ENCODE results near the gene RPP14.

The RPP14 gene

GRCh38 chr3:58325525-58325992 lies 19.5 kb downstream of the RPP14 start:
- H3K4me3 ChIP-seq (replicated peaks; ENCODE audit: low read depth, low read length), result no peak overlapping the region
- no peak for DNase-seq (ENCODE audit: low read depth)
- TF ChIP-seq CTCF (IDR thresholded peaks at IDR 0.05; ENCODE audit: low read length, missing control alignments), result no peak

- DNase-seq (ENCODE audit: low read depth), result no peak
- no peak overlapping the region for H3K4me3 ChIP-seq (replicated peaks; ENCODE audit: low read depth, low read length)
- no peak for TF ChIP-seq CTCF (IDR thresholded peaks at IDR 0.05; ENCODE audit: low read length, missing control alignments)
Measured at GRCh38 chr3:58326267-58326900, 20.3 kb downstream of the RPP14 start.

- TF ChIP-seq CTCF (IDR thresholded peaks at IDR 0.05; ENCODE audit: low read length, missing control alignments), result no peak
- no peak overlapping the region for H3K4me3 ChIP-seq (replicated peaks; ENCODE audit: low read depth, low read length)
- no peak for DNase-seq (ENCODE audit: low read depth)
Measured at GRCh38 chr3:58329150-58329921, 23.3 kb downstream of the RPP14 start.

GRCh38 chr3:58329922-58330413 lies 23.9 kb downstream of the RPP14 start:
- DNase-seq (ENCODE audit: low read depth), result no peak
- H3K4me3 ChIP-seq (replicated peaks; ENCODE audit: low read depth, low read length), result no peak overlapping the region
- TF ChIP-seq CTCF (IDR thresholded peaks at IDR 0.05; ENCODE audit: low read length, missing control alignments), result no peak

GRCh38 chr3:58331593-58332152 lies 25.6 kb downstream of the RPP14 start:
- TF ChIP-seq CTCF (IDR thresholded peaks at IDR 0.05; ENCODE audit: low read length, missing control alignments), result no peak
- DNase-seq (ENCODE audit: low read depth), result no peak
- no peak overlapping the region for H3K4me3 ChIP-seq (replicated peaks; ENCODE audit: low read depth, low read length)

- no peak for TF ChIP-seq CTCF (IDR thresholded peaks at IDR 0.05; ENCODE audit: low read length, missing control alignments)
- DNase-seq (ENCODE audit: low read depth), result peak; percentile 81
- H3K4me3 ChIP-seq (replicated peaks; ENCODE audit: low read depth, low read length), result peak within 1 kb of the TSS; percentile 79
Measured at GRCh38 chr3:58332575-58333188, 26.6 kb downstream of the RPP14 start, which contains the start of gene PXK. PXK (plus strand) TSS chr3:58332892; CDS start chr3:58332989, 97 bp downstream.
